Activated CD4-positive, CD25-positive, alpha-beta regulatory T cell treated with anti-CD3 and anti-CD28 coated beads, Interleukin-2, amount 50 U/mL, for 24 hours (primary cell): ENCODE data around the gene RB1.
A peak's percentile ranks its signal among the peaks of the same experiment; 100 is the strongest.
"Not testable (repeated sequence)": the region's sequence is repeated elsewhere in the genome, so short reads cannot be mapped to it uniquely, and the experiment has no call there.

Source experiments
- ATAC-seq, 2 donors: fragments of 150-1000 bp; cut with Tn5 transposase; one replicate each; pipeline ENCODE4 v1.10.0; 2021; ENCODE audit warnings: mild to moderate bottlenecking in 1 of 2, moderate library complexity in 1 of 2

The RB1 gene

GRCh38 chr13:48299591-48299990, 4.0 kb upstream of the RB1 start:
- ATAC-seq: no peak

GRCh38 chr13:48302871-48303358, 636 bp upstream of the RB1 start:
- ATAC-seq: no peak

- ATAC-seq: peak; percentile 15 to 47
Observed at GRCh38 chr13:48304143-48304876, 759 bp downstream of the RB1 start.

- peak; percentile 64 to 65 for ATAC-seq
Observed at GRCh38 chr13:48311223-48311622, 7.7 kb downstream of the RB1 start.

GRCh38 chr13:48315969-48316650, 12.6 kb downstream of the RB1 start:
- no peak for ATAC-seq

- ATAC-seq: no peak
Observed at GRCh38 chr13:48316826-48317510, 13.4 kb downstream of the RB1 start.

GRCh38 chr13:48317511-48318376, 14.2 kb downstream of the RB1 start:
- no peak for ATAC-seq

GRCh38 chr13:48318377-48318811, 14.8 kb downstream of the RB1 start:
- no peak for ATAC-seq

- peak; percentile 28 to 46 for ATAC-seq
Observed at GRCh38 chr13:48318821-48319511, 15.4 kb downstream of the RB1 start.

- peak; percentile 52 for ATAC-seq
Observed at GRCh38 chr13:48319531-48320398, 16.2 kb downstream of the RB1 start.

- ATAC-seq: no peak
Observed at GRCh38 chr13:48320399-48320790, 16.8 kb downstream of the RB1 start.

- no peak for ATAC-seq
Observed at GRCh38 chr13:48320891-48321510, 17.4 kb downstream of the RB1 start.

GRCh38 chr13:48322294-48322693, 18.7 kb downstream of the RB1 start:
- no peak for ATAC-seq

- ATAC-seq: no peak
Observed at GRCh38 chr13:48333976-48334375, 30.4 kb downstream of the RB1 start.

- ATAC-seq: peak; percentile 80 to 81
Observed at GRCh38 chr13:48334534-48335127, 31.1 kb downstream of the RB1 start.

- not testable (repeated sequence) for ATAC-seq
Observed at GRCh38 chr13:48339198-48339597, 35.6 kb downstream of the RB1 start.

- no peak for ATAC-seq
Observed at GRCh38 chr13:48344264-48344663, 40.7 kb downstream of the RB1 start.

- ATAC-seq: peak in 1 of 2 donors; percentile 49
Observed at GRCh38 chr13:48346583-48346982, 43.0 kb downstream of the RB1 start.

GRCh38 chr13:48349525-48349924, 46.0 kb downstream of the RB1 start:
- no peak for ATAC-seq

- ATAC-seq: no peak
Observed at GRCh38 chr13:48353590-48353989, 50.0 kb downstream of the RB1 start.
